Smooth muscle cell (in vitro differentiated cells): ENCODE data around the gene CTDP1. TPM values are rescaled to one million over a fixed set of nuclear protein-coding genes. Genes with fewer than 3 reads are reported as not detected.

Experiments
- DNase-seq: peaks from one replicate; lab custom pipeline; 2025; ENCODE audit not compliant: unreplicated experiment; lab: John Stamatoyannopoulos, UW
- H2AFZ ChIP-seq: fragments of 200-600 bp; sonication (generic); 2 replicates; pipeline ENCODE4 v1.6.0; 2016; ENCODE audit warnings: antibody characterized with exemption, low read depth, mild to moderate bottlenecking
- H3F3A ChIP-seq: fragments of 200-600 bp; sonication (generic); 2 replicates; pipeline ENCODE4 v1.6.0; 2017; ENCODE audit warnings: antibody characterized with exemption, low read depth
- H3K27ac ChIP-seq: fragments of 200-600 bp; sonication (generic); 2 replicates; pipeline ENCODE4 v1.5.1; 2016; ENCODE audit warnings: low read depth, mild to moderate bottlenecking
- H3K27me3 ChIP-seq: fragments of 200-600 bp; sonication (generic); 2 replicates; pipeline ENCODE4 v1.6.1; 2016; ENCODE audit warnings: low read depth, mild to moderate bottlenecking
- H3K36me3 ChIP-seq: fragments of 200-600 bp; sonication (generic); 2 replicates; pipeline ENCODE4 v1.5.1; 2016; ENCODE audit warnings: low read depth
- H3K4me1 ChIP-seq: fragments of 200-600 bp; sonication (generic); 2 replicates; pipeline ENCODE4 v1.5.1; 2016; ENCODE audit warnings: low read depth
- H3K4me2 ChIP-seq: fragments of 200-600 bp; sonication (generic); 2 replicates; pipeline ENCODE4 v1.6.0; 2016; ENCODE audit warnings: mild to moderate bottlenecking
- H3K4me3 ChIP-seq: fragments of 200-600 bp; sonication (generic); 2 replicates; pipeline ENCODE4 v1.5.1; 2016; ENCODE audit warnings: mild to moderate bottlenecking
- H3K79me2 ChIP-seq: fragments of 200-600 bp; sonication (generic); 2 replicates; pipeline ENCODE4 v1.6.0; 2016; ENCODE audit warnings: low read depth, mild to moderate bottlenecking
- H3K9ac ChIP-seq: fragments of 200-600 bp; sonication (generic); 2 replicates; pipeline ENCODE4 v1.6.0; 2016; ENCODE audit warnings: low read depth
- H3K9me3 ChIP-seq: fragments of 200-600 bp; sonication (generic); replicated peaks from 2 replicates; pipeline ENCODE4 v1.5.1; 2016; ENCODE audit warnings: low read depth
- H4K20me1 ChIP-seq: fragments of 200-600 bp; sonication (generic); 2 replicates; pipeline ENCODE4 v1.6.0; 2016; ENCODE audit warnings: low read depth
- CTCF ChIP-seq: fragments of 200-600 bp; sonication (generic); IDR thresholded peaks from 2 replicates; pipeline ENCODE4 v1.5.1; 2017; ENCODE audit warnings: borderline replicate concordance, mild to moderate bottlenecking, antibody characterized with exemption; ENCODE audit not compliant: insufficient read depth, poor library complexity, severe bottlenecking
- WGBS: methylation state at CpG from one replicate; pipeline ENCODE4 v1.1.7; 2016; ENCODE audit warnings: low lambda C conversion rate; 5-methylcytosine and 5-hydroxymethylcytosine counted together
- polyA plus RNA-seq: library from polyadenylated mRNA; unstranded; fragments of >200 nt; fragmentation: Nextera tagmentation; extraction: Ambion mirVana; gene quantifications from 2 replicates; pipeline ENCODE4 v1.2.1, GENCODE V29; 2016
- total RNA-seq: library from RNA; depleted of rRNA; stranded (reverse); fragments of >200 nt; gene quantifications from 2 replicates; pipeline ENCODE4 v1.2.3, GENCODE V29; 2014

Gene CTDP1
- total and polyA plus RNA-seq, 2 experiments from 2014 or later: 14.1 to 18.4 TPM

- H3K27ac ChIP-seq: no peak overlapping the region
- 93% methylated on average over 46 of the region's 53 CpGs for WGBS
- H3K79me2 ChIP-seq: peaks cover 10% of the 10 kb centered on the region
- no peak overlapping the region for H3K4me2 ChIP-seq
- no peaks in the 10 kb centered on the region for H3F3A ChIP-seq
- H3K4me3 ChIP-seq: no peak overlapping the region
- no peaks in the 10 kb centered on the region for H3K9me3 ChIP-seq
- H3K27me3 ChIP-seq: no peaks in the 10 kb centered on the region
- DNase-seq: no peak
- H2AFZ ChIP-seq: no peak overlapping the region
- no peak for TF ChIP-seq CTCF
- H4K20me1 ChIP-seq: peaks cover 61% of the 10 kb centered on the region
- H3K4me1 ChIP-seq: no peaks in the 10 kb centered on the region
- H3K36me3 ChIP-seq: peaks cover 7% of the 10 kb centered on the region
- no peak overlapping the region for H3K9ac ChIP-seq
Measured at GRCh38 chr18:79695856-79696850, 16.6 kb downstream of the CTDP1 start.

- Histone ChIP-seq H3K9me3 (no peaks in the 10 kb centered on the region), H3K9ac (no peak overlapping the region), H4K20me1 (peaks cover 63% of the 10 kb centered on the region), H3K4me2 (no peak overlapping the region), H3K4me3 (no peak overlapping the region), H2AFZ (no peak overlapping the region), H3K4me1 (no peaks in the 10 kb centered on the region), H3F3A (no peaks in the 10 kb centered on the region), H3K27me3 (no peaks in the 10 kb centered on the region), H3K27ac (no peak overlapping the region), H3K79me2 (peaks cover 7% of the 10 kb centered on the region), H3K36me3 (peaks cover 7% of the 10 kb centered on the region)
- 98% methylated on average over 24 of the region's 24 CpGs for WGBS
- no peak for TF ChIP-seq CTCF
- no peak for DNase-seq
Measured at GRCh38 chr18:79697178-79697577, 17.6 kb downstream of the CTDP1 start.

- no peak overlapping the region for H2AFZ ChIP-seq
- peaks cover 7% of the 10 kb centered on the region for H3K36me3 ChIP-seq
- H3K4me1 ChIP-seq: no peaks in the 10 kb centered on the region
- no peaks in the 10 kb centered on the region for H3F3A ChIP-seq
- peaks cover 59% of the 10 kb centered on the region for H4K20me1 ChIP-seq
- no peak overlapping the region for H3K4me3 ChIP-seq
- WGBS: 95% methylated on average over 22 of the region's 22 CpGs
- no peaks in the 10 kb centered on the region for H3K27me3 ChIP-seq
- H3K9ac ChIP-seq: no peak overlapping the region
- peaks cover 3% of the 10 kb centered on the region for H3K79me2 ChIP-seq
- no peak overlapping the region for H3K27ac ChIP-seq
- no peak for DNase-seq
- H3K9me3 ChIP-seq: no peaks in the 10 kb centered on the region
- no peak overlapping the region for H3K4me2 ChIP-seq
- TF ChIP-seq CTCF: no peak
Measured at GRCh38 chr18:79697976-79698375, 18.4 kb downstream of the CTDP1 start.
